ENCODE data around the gene BRINP2. TPM values are rescaled to one million over a fixed set of nuclear protein-coding genes. Genes with fewer than 3 reads are reported as not detected.

Gene BRINP2, protein sequence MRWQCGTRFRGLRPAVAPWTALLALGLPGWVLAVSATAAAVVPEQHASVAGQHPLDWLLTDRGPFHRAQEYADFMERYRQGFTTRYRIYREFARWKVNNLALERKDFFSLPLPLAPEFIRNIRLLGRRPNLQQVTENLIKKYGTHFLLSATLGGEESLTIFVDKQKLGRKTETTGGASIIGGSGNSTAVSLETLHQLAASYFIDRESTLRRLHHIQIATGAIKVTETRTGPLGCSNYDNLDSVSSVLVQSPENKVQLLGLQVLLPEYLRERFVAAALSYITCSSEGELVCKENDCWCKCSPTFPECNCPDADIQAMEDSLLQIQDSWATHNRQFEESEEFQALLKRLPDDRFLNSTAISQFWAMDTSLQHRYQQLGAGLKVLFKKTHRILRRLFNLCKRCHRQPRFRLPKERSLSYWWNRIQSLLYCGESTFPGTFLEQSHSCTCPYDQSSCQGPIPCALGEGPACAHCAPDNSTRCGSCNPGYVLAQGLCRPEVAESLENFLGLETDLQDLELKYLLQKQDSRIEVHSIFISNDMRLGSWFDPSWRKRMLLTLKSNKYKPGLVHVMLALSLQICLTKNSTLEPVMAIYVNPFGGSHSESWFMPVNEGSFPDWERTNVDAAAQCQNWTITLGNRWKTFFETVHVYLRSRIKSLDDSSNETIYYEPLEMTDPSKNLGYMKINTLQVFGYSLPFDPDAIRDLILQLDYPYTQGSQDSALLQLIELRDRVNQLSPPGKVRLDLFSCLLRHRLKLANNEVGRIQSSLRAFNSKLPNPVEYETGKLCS
- total RNA-seq, result not detected

GRCh38 chr1:177170756-177171535 is at the start of gene BRINP2:
BRINP2 (plus strand) TSS chr1:177170958; CDS start chr1:177229877, 58,919 bp downstream.

GRCh38 chr1:177164380-177165068 is 6.2 kb upstream of the BRINP2 start, which contains the start of gene ASTN1:
ASTN1 (minus strand) TSS chr1:177164712; CDS start chr1:177164676, 36 bp downstream.

Other genes with a start within 250 kb of the BRINP2 start
- gene ASTN1, start 6.2 kb upstream of the BRINP2 start, total RNA-seq, result not detected

Data from melanocyte of skin (primary cell).